Measurements from ENCODE around the gene ASTL.

The ASTL gene

GRCh38 chr2:96112501-96113366 is 25.6 kb downstream of the ASTL start:
- no peak for DNase-seq (ENCODE audit: low read depth in 2 of 2)

- DNase-seq (ENCODE audit: low read depth in 2 of 2), result no peak
Observed at GRCh38 chr2:96111823-96112500, 26.3 kb downstream of the ASTL start.

- DNase-seq (ENCODE audit: low read depth in 2 of 2), result no peak
Observed at GRCh38 chr2:96111257-96111640, 27.1 kb downstream of the ASTL start.

- no peak for DNase-seq (ENCODE audit: low read depth in 2 of 2)
Observed at GRCh38 chr2:96110621-96111256, 27.6 kb downstream of the ASTL start.

GRCh38 chr2:96109931-96110511 is 28.3 kb downstream of the ASTL start:
- no peak for DNase-seq (ENCODE audit: low read depth in 2 of 2)

GRCh38 chr2:96109361-96109680 is 29.0 kb downstream of the ASTL start:
- DNase-seq (ENCODE audit: low read depth in 2 of 2), result no peak

- no peak for DNase-seq (ENCODE audit: low read depth in 2 of 2)
Observed at GRCh38 chr2:96108541-96109360, 29.6 kb downstream of the ASTL start.

GRCh38 chr2:96108151-96108540 is 30.2 kb downstream of the ASTL start:
- no peak for DNase-seq (ENCODE audit: low read depth in 2 of 2)

- DNase-seq (ENCODE audit: low read depth in 2 of 2), result no peak
Observed at GRCh38 chr2:96107708-96108065, 30.6 kb downstream of the ASTL start.

GRCh38 chr2:96106991-96107707 is 31.2 kb downstream of the ASTL start:
- DNase-seq (ENCODE audit: low read depth in 2 of 2), result no peak

GRCh38 chr2:96105994-96106715 is 32.1 kb downstream of the ASTL start:
- DNase-seq (ENCODE audit: low read depth in 2 of 2), result no peak

GRCh38 chr2:96105152-96105915 is 33.0 kb downstream of the ASTL start:
- no peak for DNase-seq (ENCODE audit: low read depth in 2 of 2)

GRCh38 chr2:96104487-96104861 is 33.8 kb downstream of the ASTL start:
- no peak for DNase-seq (ENCODE audit: low read depth in 2 of 2)

GRCh38 chr2:96103761-96104486 is 34.4 kb downstream of the ASTL start:
- no peak for DNase-seq (ENCODE audit: low read depth in 2 of 2)

- no peak for DNase-seq (ENCODE audit: low read depth in 2 of 2)
Observed at GRCh38 chr2:96103187-96103601, 35.1 kb downstream of the ASTL start.

- no peak for DNase-seq (ENCODE audit: low read depth in 2 of 2)
Observed at GRCh38 chr2:96102596-96103186, 35.6 kb downstream of the ASTL start.

- no peak for DNase-seq (ENCODE audit: low read depth in 2 of 2)
Observed at GRCh38 chr2:96100893-96101304, 37.4 kb downstream of the ASTL start.

Measured in stimulated activated CD4-positive, alpha-beta T cell treated with anti-CD3 and anti-CD28 coated beads, Interleukin-4, amount 100 ng/mL, for 48 hours (primary cell).